ENCODE measurements around the gene ZNF611.

DNA sequence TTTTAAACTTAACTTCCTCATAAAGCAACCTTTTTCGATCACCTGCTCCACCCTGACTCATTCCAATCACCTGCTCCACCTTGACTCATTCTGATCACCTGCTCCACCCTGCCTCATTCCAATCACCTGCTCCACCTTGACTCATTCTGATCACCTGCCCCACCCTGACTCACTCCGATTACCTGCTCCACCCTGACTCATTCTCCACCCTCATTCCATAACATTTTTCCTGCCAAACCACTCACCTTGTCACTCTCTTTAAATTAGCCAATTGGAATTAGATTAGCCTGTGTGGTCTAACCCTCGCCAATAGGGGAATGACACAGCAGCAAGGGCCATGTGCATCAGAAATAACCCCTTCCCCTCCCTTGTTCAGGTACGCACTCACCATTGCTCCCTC is 64.8 kb downstream of the ZNF611 start:
- TF ChIP-seq, protein P1, sequence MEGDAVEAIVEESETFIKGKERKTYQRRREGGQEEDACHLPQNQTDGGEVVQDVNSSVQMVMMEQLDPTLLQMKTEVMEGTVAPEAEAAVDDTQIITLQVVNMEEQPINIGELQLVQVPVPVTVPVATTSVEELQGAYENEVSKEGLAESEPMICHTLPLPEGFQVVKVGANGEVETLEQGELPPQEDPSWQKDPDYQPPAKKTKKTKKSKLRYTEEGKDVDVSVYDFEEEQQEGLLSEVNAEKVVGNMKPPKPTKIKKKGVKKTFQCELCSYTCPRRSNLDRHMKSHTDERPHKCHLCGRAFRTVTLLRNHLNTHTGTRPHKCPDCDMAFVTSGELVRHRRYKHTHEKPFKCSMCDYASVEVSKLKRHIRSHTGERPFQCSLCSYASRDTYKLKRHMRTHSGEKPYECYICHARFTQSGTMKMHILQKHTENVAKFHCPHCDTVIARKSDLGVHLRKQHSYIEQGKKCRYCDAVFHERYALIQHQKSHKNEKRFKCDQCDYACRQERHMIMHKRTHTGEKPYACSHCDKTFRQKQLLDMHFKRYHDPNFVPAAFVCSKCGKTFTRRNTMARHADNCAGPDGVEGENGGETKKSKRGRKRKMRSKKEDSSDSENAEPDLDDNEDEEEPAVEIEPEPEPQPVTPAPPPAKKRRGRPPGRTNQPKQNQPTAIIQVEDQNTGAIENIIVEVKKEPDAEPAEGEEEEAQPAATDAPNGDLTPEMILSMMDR (IDR thresholded peaks at IDR 0.05): no peak
- TF ChIP-seq POLR2A (IDR thresholded peaks at IDR 0.05): no peak
- TF ChIP-seq POLR2AphosphoS5 (IDR thresholded peaks at IDR 0.05; ENCODE audit: insufficient read depth in 1 of 2, low read depth in 1 of 2): no peak
